Sigmoid colon (tissue), 4 donors: ENCODE measurements around the gene BCL11B.

Experiments
- EP300 ChIP-seq, 4 donors: sonication (generic); formaldehyde crosslinking; IDR thresholded peaks; one replicate each; pipeline ENCODE4 v1.6.1; 2017; ENCODE audit warnings: antibody characterized with exemption in 4 of 4
- POLR2A ChIP-seq, 2 donors: fragments of 450-650 bp; IDR thresholded peaks; one replicate each; pipeline ENCODE4 v1.6.1; 2016; ENCODE audit warnings: antibody characterized with exemption in 2 of 2, mild to moderate bottlenecking in 2 of 2, moderate library complexity in 2 of 2
- TF ChIP-seq, protein P1 (sequence below), 4 experiments: fragments of 450-650 bp in 3 of 4; fragments of 200-600 bp in 1 of 4; IDR thresholded peaks; one replicate each; pipeline ENCODE4 v1.5.1; 2016 to 2019; ENCODE audit warnings: antibody characterized with exemption in 4 of 4, mild to moderate bottlenecking in 3 of 4, moderate library complexity in 2 of 4

DNA sequence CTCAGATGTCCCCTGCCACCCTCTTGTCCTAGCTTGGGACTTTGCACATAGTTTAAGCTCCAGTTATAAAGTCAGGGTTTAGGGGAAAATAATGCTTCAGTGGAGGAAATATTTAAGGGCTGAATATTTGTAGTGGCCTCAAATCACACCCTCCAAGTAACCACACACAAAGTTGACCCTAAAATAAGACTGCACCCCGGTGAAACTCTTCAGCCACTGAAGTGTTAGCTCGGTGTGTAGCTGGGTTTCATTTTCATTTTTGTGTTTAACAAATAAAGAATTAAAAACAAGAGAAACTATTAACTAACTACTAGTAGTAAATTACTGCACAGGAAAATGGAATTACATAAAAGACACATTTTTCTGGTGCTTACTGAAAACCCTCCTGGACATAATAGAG, 14.8 kb upstream of the BCL11B start:
- TF ChIP-seq, protein P1, sequence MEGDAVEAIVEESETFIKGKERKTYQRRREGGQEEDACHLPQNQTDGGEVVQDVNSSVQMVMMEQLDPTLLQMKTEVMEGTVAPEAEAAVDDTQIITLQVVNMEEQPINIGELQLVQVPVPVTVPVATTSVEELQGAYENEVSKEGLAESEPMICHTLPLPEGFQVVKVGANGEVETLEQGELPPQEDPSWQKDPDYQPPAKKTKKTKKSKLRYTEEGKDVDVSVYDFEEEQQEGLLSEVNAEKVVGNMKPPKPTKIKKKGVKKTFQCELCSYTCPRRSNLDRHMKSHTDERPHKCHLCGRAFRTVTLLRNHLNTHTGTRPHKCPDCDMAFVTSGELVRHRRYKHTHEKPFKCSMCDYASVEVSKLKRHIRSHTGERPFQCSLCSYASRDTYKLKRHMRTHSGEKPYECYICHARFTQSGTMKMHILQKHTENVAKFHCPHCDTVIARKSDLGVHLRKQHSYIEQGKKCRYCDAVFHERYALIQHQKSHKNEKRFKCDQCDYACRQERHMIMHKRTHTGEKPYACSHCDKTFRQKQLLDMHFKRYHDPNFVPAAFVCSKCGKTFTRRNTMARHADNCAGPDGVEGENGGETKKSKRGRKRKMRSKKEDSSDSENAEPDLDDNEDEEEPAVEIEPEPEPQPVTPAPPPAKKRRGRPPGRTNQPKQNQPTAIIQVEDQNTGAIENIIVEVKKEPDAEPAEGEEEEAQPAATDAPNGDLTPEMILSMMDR (IDR thresholded peaks at IDR 0.05), result no peak
- TF ChIP-seq POLR2A (IDR thresholded peaks at IDR 0.05) (no peak), EP300 (IDR thresholded peaks at IDR 0.05) (no peak)
